NT2/D1 (cell line): Measurements from ENCODE around the gene ETS1.

Source experiments
- SUZ12 ChIP-seq: IDR thresholded peaks from 2 replicates; pipeline ENCODE4 v1.6.1; 2011; ENCODE audit not compliant: insufficient read length, insufficient read depth; ENCODE audit errors: extremely low read depth
- YY1 ChIP-seq: IDR thresholded peaks from 2 replicates; pipeline ENCODE4 v1.6.1; 2011; ENCODE audit not compliant: insufficient read length, insufficient read depth
- ZNF274 ChIP-seq: IDR thresholded peaks from 2 replicates; pipeline ENCODE4 v1.6.1; 2011; ENCODE audit warnings: mild to moderate bottlenecking, low read depth, low read length

DNA sequence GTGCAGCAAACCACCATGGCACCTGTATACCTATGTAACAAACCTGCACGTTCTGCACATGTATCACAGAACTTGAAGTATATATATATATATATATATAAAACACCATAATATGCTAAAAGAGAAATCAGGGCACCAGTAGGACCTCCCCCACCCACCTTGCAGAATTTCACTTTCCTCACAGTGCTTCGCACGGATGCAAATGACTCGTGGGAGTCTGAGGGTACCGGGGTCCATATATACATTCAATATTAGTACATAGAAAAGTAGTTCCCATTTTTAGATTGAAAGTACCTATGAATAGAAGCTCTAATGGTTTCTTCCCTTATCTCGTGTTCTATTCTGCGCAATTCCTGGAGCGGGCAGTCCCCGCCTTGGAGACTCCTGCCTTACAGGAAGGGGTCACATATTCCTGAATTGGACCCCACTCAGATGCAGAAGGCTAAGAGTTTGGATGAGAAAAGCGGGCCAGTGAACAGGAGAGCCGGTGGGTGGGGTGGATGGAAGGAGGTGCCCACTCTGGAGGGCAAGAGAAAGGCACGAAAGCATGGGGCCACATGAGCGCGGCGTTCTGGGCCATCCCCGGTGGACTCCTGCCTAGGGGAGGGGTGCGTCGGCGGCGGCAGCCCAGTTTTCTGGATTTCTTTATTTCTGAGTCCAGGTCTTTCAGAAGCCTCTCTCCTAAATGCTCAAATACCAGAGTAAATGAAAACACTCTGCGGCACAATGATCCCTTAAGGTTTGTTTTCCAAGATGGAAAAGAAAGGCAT, 136.3 kb downstream of the ETS1 start:
- no peak for TF ChIP-seq ZNF274
- no peak for TF ChIP-seq SUZ12
- TF ChIP-seq YY1 = no peak
